A549 (cell line): ENCODE measurements around the gene P4HA3. TPM values are rescaled to one million over a fixed set of nuclear protein-coding genes. Genes with fewer than 3 reads are reported as not detected.

Experiments used
- ATAC-seq, 2 experiments: fragments of 200-7000 bp in 1 of 2; fragments of >200 bp in 1 of 2; cut with Nextera tagmentation in 1 of 2; cut with Tn5 transposase in 1 of 2; 3 replicates each; pipeline versions ENCODE4 v1.8.0 to v1.9.1; 2018 to 2020; ENCODE audit warnings: mild to moderate bottlenecking in 1 of 2, moderate library complexity in 1 of 2
- CTCF ChIA-PET: fragments of 300-600 bp; sonication (Branson Sonifier 250); formaldehyde crosslinking; extraction: SDS; loops from one replicate; lab custom pipeline; 2021; ENCODE audit warnings: antibody characterized with exemption, inconsistent platforms; lab: Yijun Ruan, JAX
- POLR2A ChIA-PET: fragments of 350-600 bp; formaldehyde crosslinking; extraction: SDS; loops from one replicate; lab custom pipeline; 2021; ENCODE audit warnings: antibody characterized with exemption, inconsistent platforms; lab: Yijun Ruan, JAX
- DNase-seq, 2 experiments: peaks; one replicate each; pipeline versions ENCODE4 v3.0.0 to v3.0.0-alpha.2; 2011 to 2016; ENCODE audit warnings: low read depth in 1 of 2, low spot score in 1 of 2
- FAIRE-seq: peaks from 2 replicates; lab custom pipeline; 2011; peaks lifted over from hg19 to GRCh38; lab: Jason Lieb, UNC
- H3K27ac ChIP-seq, 2 experiments: fragments of >200 bp; sonication (Bioruptor Twin); formaldehyde crosslinking; 3 replicates each; pipeline ENCODE4 v1.5.1; 2016 to 2017
- H3K4me1 ChIP-seq: fragments of >200 bp; sonication (Bioruptor Twin); formaldehyde crosslinking; 3 replicates; pipeline ENCODE4 v1.6.1; 2016
- H3K4me2 ChIP-seq: fragments of >200 bp; sonication (Bioruptor Twin); formaldehyde crosslinking; 3 replicates; pipeline ENCODE4 v1.6.1; 2016
- H3K4me3 ChIP-seq: fragments of >200 bp; sonication (Bioruptor Twin); formaldehyde crosslinking; 3 replicates; pipeline ENCODE4 v1.5.1; 2016
- H3K9me3 ChIP-seq: fragments of >200 bp; sonication (Bioruptor Twin); formaldehyde crosslinking; 3 replicates; pipeline ENCODE4 v1.6.1; 2016
- ATOH8 ChIP-seq: fragments of 250-450 bp; sonication (Bioruptor Pico); IDR thresholded peaks from 2 replicates; pipeline ENCODE4 v1.5.0; 2020; ENCODE audit warnings: low read depth, mild to moderate bottlenecking, moderate library complexity
- BCL3 ChIP-seq: fragments of >200 bp; sonication (Bioruptor Twin); formaldehyde crosslinking; IDR thresholded peaks from 3 replicates; pipeline ENCODE4 v1.6.1; 2016
- CBX2 ChIP-seq: fragments of 200-600 bp; sonication (generic); IDR thresholded peaks from 2 replicates; pipeline ENCODE4 v1.6.1; 2016; ENCODE audit warnings: low read depth, mild to moderate bottlenecking, borderline replicate concordance
- CEBPB ChIP-seq, 2 experiments: fragments of >200 bp in 1 of 2; sonication (Bioruptor Twin) in 1 of 2; formaldehyde crosslinking in 1 of 2; IDR thresholded peaks; 2 replicates each; pipeline ENCODE4 v1.6.1; 2012 to 2016
- CHD2 ChIP-seq: fragments of 150-350 bp; IDR thresholded peaks from 2 replicates; pipeline ENCODE4 v1.6.1; 2014; ENCODE audit warnings: low read length; ENCODE audit not compliant: partially characterized antibody
- E2F6 ChIP-seq: IDR thresholded peaks from 2 replicates; pipeline ENCODE4 v1.6.1; 2012; ENCODE audit warnings: low read depth, borderline replicate concordance
- EHMT2 ChIP-seq: fragments of 200-600 bp; sonication (generic); IDR thresholded peaks from 2 replicates; pipeline ENCODE4 v1.6.1; 2016; ENCODE audit warnings: antibody characterized with exemption, low read depth, mild to moderate bottlenecking, moderate library complexity
- ELK1 ChIP-seq: fragments of 150-350 bp; IDR thresholded peaks from 2 replicates; pipeline ENCODE4 v1.6.1; 2014; ENCODE audit warnings: low read depth, mild to moderate bottlenecking, low read length
- FOSB ChIP-seq: fragments of 250-450 bp; sonication (Bioruptor Pico); IDR thresholded peaks from 2 replicates; pipeline ENCODE4 v1.5.0; 2020; ENCODE audit warnings: mild to moderate bottlenecking, moderate library complexity
- FOXS1 ChIP-seq: fragments of 250-450 bp; sonication (Bioruptor Pico); IDR thresholded peaks from 2 replicates; pipeline ENCODE4 v1.5.0; 2020; ENCODE audit warnings: mild to moderate bottlenecking, moderate library complexity
- GATA3 ChIP-seq: IDR thresholded peaks from 2 replicates; pipeline ENCODE4 v1.6.1; 2012; ENCODE audit warnings: borderline replicate concordance
- HDAC2 ChIP-seq: fragments of 200-600 bp; sonication (generic); IDR thresholded peaks from 2 replicates; pipeline ENCODE4 v1.6.1; 2016
- HOXA7 ChIP-seq: fragments of 250-450 bp; sonication (Bioruptor Pico); IDR thresholded peaks from 2 replicates; pipeline ENCODE4 v1.5.0; 2020; ENCODE audit warnings: mild to moderate bottlenecking, moderate library complexity
- HOXB5 ChIP-seq: fragments of 250-450 bp; sonication (Bioruptor Pico); IDR thresholded peaks from 2 replicates; pipeline ENCODE4 v1.5.0; 2020; ENCODE audit warnings: mild to moderate bottlenecking, moderate library complexity
- JUN ChIP-seq, 2 experiments: fragments of >200 bp; sonication (Bioruptor Twin); formaldehyde crosslinking; IDR thresholded peaks; 2 replicates in 1 of 2; 3 replicates in 1 of 2; pipeline ENCODE4 v1.6.1; 2016 to 2017
- JUNB ChIP-seq: fragments of >200 bp; sonication (Bioruptor Twin); formaldehyde crosslinking; IDR thresholded peaks from 2 replicates; pipeline ENCODE4 v1.6.1; 2016
- KDM1A ChIP-seq: fragments of 200-600 bp; sonication (generic); IDR thresholded peaks from 2 replicates; pipeline ENCODE4 v1.6.1; 2016; ENCODE audit warnings: low read depth, mild to moderate bottlenecking
- PHF8 ChIP-seq: fragments of 200-600 bp; sonication (generic); IDR thresholded peaks from 2 replicates; pipeline ENCODE4 v1.6.1; 2016; ENCODE audit warnings: low read depth, mild to moderate bottlenecking, antibody characterized with exemption, moderate library complexity, borderline replicate concordance
- POLR2A ChIP-seq: IDR thresholded peaks from 2 replicates; pipeline ENCODE4 v1.6.1; 2012; ENCODE audit warnings: mild to moderate bottlenecking, low read length
- POLR2AphosphoS2 ChIP-seq: conservative IDR thresholded peaks from 2 replicates; pipeline ENCODE4 v1.6.1; 2012; ENCODE audit warnings: low read length, improper control_type of control experiment, inconsistent platforms
- RARB ChIP-seq: fragments of 250-450 bp; sonication (Bioruptor Pico); IDR thresholded peaks from 2 replicates; pipeline ENCODE4 v1.8.0; 2021; ENCODE audit warnings: mild to moderate bottlenecking, moderate library complexity
- RFX5 ChIP-seq: fragments of 450-650 bp; IDR thresholded peaks from 2 replicates; pipeline ENCODE4 v1.7.1; 2014; ENCODE audit warnings: antibody characterized with exemption, mild to moderate bottlenecking, moderate library complexity
- SREBF2 ChIP-seq: fragments of 450-650 bp; IDR thresholded peaks from 2 replicates; pipeline ENCODE4 v1.6.1; 2014; ENCODE audit warnings: mild to moderate bottlenecking, moderate library complexity
- TFCP2L1 ChIP-seq: fragments of 250-450 bp; sonication (Bioruptor Pico); IDR thresholded peaks from 2 replicates; pipeline ENCODE4 v1.5.0; 2021; ENCODE audit warnings: mild to moderate bottlenecking
- WGBS: methylation state at CpG from one replicate; pipeline ENCODE4 v1.1.6; 2017; ENCODE audit errors: missing lambda C conversion rate; 5-methylcytosine and 5-hydroxymethylcytosine counted together
- polyA plus RNA-seq, 4 experiments: library from polyadenylated mRNA; depleted of rRNA in 3 of 4; stranded (reverse); fragments of >200 nt; fragmentation: RNase III in 1 of 4; extraction: RNeasy Plus Mini Kit Qiagen cat#74134 plus additional on column Dnase treatment in 1 of 4; gene quantifications; 2 replicates in 3 of 4; 3 replicates in 1 of 4; pipeline ENCODE4 v1.2.3, GENCODE V29; 2011 to 2017
- TF ChIP-seq, protein P1 (sequence below): IDR thresholded peaks from 2 replicates; pipeline ENCODE4 v1.6.1; 2012
- TF ChIP-seq, protein P2 (sequence below): fragments of >200 bp; sonication (Bioruptor Twin); formaldehyde crosslinking; IDR thresholded peaks from 3 replicates; pipeline ENCODE4 v1.5.1; 2016

The P4HA3 gene
- polyA plus RNA-seq, 2 of the 4 experiments (the other 2 are of a cell fraction) = 48.1 to 50.4 TPM

GRCh38 chr11:74307434-74307833 lies 4.0 kb downstream of the P4HA3 start:
- ChIA-PET POLR2A (no interaction called here), CTCF (no interaction called here)
- Histone ChIP-seq H3K9me3 (peaks cover 5% of the 10 kb centered on the region; the same call in 2 of the 3 replicates), H3K4me1 (peaks cover 68% of the 10 kb centered on the region), H3K4me2 (peak overlapping the region; percentile 89), H3K27ac (peak overlapping the region; percentile 55 to 91), H3K4me3 (no peak overlapping the region)
- WGBS = 70% methylated on average over 1 of the region's 1 CpG
- ATAC-seq (no peak), FAIRE-seq (no peak), DNase-seq (no peak)
- TF ChIP-seq KDM1A (no peak), ELK1 (no peak), ATOH8 (CRISPR knock-in tag) (no peak), CBX2 (no peak), HOXA7 (CRISPR knock-in tag) (no peak), FOXS1 (CRISPR knock-in tag) (no peak), CEBPB (IDR thresholded peaks at IDR 0.05) (no peak), HDAC2 (no peak), EHMT2 (no peak), BCL3 (no peak), JUN (IDR thresholded peaks at IDR 0.05) (no peak), POLR2AphosphoS2 (no peak), CHD2 (no peak), POLR2A (no peak)
- TF ChIP-seq, protein P1, sequence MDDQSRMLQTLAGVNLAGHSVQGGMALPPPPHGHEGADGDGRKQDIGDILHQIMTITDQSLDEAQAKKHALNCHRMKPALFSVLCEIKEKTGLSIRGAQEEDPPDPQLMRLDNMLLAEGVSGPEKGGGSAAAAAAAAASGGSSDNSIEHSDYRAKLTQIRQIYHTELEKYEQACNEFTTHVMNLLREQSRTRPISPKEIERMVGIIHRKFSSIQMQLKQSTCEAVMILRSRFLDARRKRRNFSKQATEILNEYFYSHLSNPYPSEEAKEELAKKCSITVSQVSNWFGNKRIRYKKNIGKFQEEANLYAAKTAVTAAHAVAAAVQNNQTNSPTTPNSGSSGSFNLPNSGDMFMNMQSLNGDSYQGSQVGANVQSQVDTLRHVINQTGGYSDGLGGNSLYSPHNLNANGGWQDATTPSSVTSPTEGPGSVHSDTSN = no peak

DNA sequence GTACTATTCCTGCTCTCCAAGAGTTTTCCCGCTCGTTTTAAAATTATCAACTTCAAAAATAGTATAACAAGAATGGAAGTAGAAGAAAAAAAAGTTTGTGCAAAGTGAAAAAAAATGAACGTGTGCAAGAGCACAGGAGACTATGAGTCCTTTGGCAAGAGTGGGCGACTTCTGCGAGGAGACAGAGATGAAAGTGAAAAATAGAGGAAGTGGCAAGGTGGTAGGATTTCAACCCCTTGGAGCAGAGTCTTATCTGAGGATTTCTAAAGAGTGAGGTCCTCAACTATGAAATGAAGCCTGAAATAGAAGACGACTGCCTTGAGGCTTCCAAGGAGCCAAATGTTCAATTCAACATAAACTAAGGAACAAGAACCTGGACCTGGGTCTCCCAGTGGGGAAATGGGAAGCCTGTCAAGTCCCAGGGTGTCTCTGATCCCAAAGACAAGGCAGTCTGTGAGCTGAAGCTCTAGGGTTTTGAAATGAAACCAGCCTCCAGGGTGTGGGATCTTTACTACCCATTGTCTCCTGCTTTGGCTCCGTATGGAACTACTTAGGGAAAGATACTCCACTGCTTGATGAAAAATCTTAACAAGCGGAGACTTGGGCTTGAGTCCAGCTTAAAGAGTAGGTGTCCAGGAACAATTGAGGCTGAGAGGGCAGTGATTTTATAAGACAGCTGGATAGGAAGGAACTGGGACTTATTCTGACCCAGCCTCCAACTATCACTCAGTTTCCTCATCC lies 4.8 kb downstream of the P4HA3 start:
- ChIA-PET POLR2A (no interaction called here), CTCF (interaction anchor here (0.6 to 1.5 kb wide), 2 partner anchors 13 to 70 kb away, joined by 3 read pairs; no protein-coding TSS in a partner anchor)
- no peak for FAIRE-seq
- no peak for DNase-seq
- TF ChIP-seq RFX5 (no peak), PHF8 (no peak), TFCP2L1 (no peak), JUNB (no peak), RARB (no peak), SREBF2 (no peak), E2F6 (no peak), HOXB5 (CRISPR knock-in tag) (no peak), FOSB (CRISPR knock-in tag) (no peak), GATA3 (no peak)
- TF ChIP-seq, protein P2, sequence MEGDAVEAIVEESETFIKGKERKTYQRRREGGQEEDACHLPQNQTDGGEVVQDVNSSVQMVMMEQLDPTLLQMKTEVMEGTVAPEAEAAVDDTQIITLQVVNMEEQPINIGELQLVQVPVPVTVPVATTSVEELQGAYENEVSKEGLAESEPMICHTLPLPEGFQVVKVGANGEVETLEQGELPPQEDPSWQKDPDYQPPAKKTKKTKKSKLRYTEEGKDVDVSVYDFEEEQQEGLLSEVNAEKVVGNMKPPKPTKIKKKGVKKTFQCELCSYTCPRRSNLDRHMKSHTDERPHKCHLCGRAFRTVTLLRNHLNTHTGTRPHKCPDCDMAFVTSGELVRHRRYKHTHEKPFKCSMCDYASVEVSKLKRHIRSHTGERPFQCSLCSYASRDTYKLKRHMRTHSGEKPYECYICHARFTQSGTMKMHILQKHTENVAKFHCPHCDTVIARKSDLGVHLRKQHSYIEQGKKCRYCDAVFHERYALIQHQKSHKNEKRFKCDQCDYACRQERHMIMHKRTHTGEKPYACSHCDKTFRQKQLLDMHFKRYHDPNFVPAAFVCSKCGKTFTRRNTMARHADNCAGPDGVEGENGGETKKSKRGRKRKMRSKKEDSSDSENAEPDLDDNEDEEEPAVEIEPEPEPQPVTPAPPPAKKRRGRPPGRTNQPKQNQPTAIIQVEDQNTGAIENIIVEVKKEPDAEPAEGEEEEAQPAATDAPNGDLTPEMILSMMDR = no peak
- H3K27ac ChIP-seq = peak overlapping the region; percentile 55 to 91; a peak in 4 of 6 replicates
- peaks cover 62% of the 10 kb centered on the region for H3K4me1 ChIP-seq
- 89% methylated on average over 8 of the region's 8 CpGs for WGBS
- H3K9me3 ChIP-seq = no peaks in the 10 kb centered on the region
- H3K4me2 ChIP-seq = peak overlapping the region; percentile 89
- H3K4me3 ChIP-seq = no peak overlapping the region
- ATAC-seq = no peak
